MCF 10A (cell line): ENCODE measurements around the gene CLPSL2. TPM values are rescaled to one million over a fixed set of nuclear protein-coding genes. Genes with fewer than 3 reads are reported as not detected.

Experiments
- BruUV-seq: library from RNA; stranded (reverse); fragments of 400-500 nt; replicated peaks from 2 replicates; lab custom pipeline; 2021; lab: Mats Ljungman, UMichigan
- CTCF ChIA-PET: fragments of 300-600 bp; sonication (Branson Sonifier 250); formaldehyde crosslinking; extraction: SDS; loops from one replicate; lab custom pipeline; 2021; ENCODE audit warnings: antibody characterized with exemption, inconsistent platforms; lab: Yijun Ruan, JAX
- POLR2A ChIA-PET: fragments of 300-600, 350-650 bp; sonication (Branson Sonifier 250); formaldehyde crosslinking; extraction: SDS; loops from one replicate; lab custom pipeline; 2020; ENCODE audit warnings: antibody characterized with exemption, inconsistent platforms; lab: Yijun Ruan, JAX
- DNase-seq: peaks from one replicate; pipeline ENCODE4 v3.0.0-alpha.2; 2018; ENCODE audit not compliant: unreplicated experiment
- H3K27ac Mint-ChIP-seq: one replicate; pipeline ENCODE4 v1.8.0; 2022; ENCODE audit warnings: mild to moderate bottlenecking, low read depth, mixed read lengths; ENCODE audit not compliant: unreplicated experiment
- H3K27me3 Mint-ChIP-seq: one replicate; pipeline ENCODE4 v1.8.0; 2022; ENCODE audit warnings: mixed read lengths; ENCODE audit not compliant: insufficient read depth, unreplicated experiment
- H3K36me3 Mint-ChIP-seq: one replicate; pipeline ENCODE4 v1.8.0; 2022; ENCODE audit warnings: mild to moderate bottlenecking, moderate library complexity, mixed read lengths; ENCODE audit not compliant: insufficient read depth, unreplicated experiment
- H3K4me1 Mint-ChIP-seq: one replicate; pipeline ENCODE4 v1.8.0; 2022; ENCODE audit warnings: mixed read lengths; ENCODE audit not compliant: insufficient read depth, unreplicated experiment
- H3K4me3 Mint-ChIP-seq: one replicate; pipeline ENCODE4 v1.8.0; 2022; ENCODE audit warnings: mild to moderate bottlenecking, moderate library complexity, mixed read lengths; ENCODE audit not compliant: unreplicated experiment
- H3K9me3 Mint-ChIP-seq: one replicate; pipeline ENCODE4 v1.8.0; 2022; ENCODE audit warnings: mixed read lengths; ENCODE audit not compliant: unreplicated experiment
- CTCF ChIP-seq: fragments of 200-600 bp; IDR thresholded peaks from one replicate; pipeline ENCODE4 v1.8.0; 2022; ENCODE audit warnings: antibody characterized with exemption, mild to moderate bottlenecking; ENCODE audit not compliant: unreplicated experiment
- intact Hi-C: fragments of 100-400 bp; cut with micrococcal nuclease; formaldehyde crosslinking; loops from 2 replicates; pipeline ENCODE4 v1.14.1; 2022
- total RNA-seq: library from RNA; stranded (reverse); gene quantifications from 2 replicates; pipeline ENCODE4 v1.2.3, GENCODE V29; 2022

CLPSL2 gene
- total RNA-seq, 1 experiment from 2014 or later: not detected

GRCh38 chr6:35737413-35738211, 38.8 kb upstream of the CLPSL2 start:
- H3K4me3 Mint-ChIP-seq: no peak overlapping the region
- ChIA-PET POLR2A (interaction anchor here (0.7 to 17.8 kb wide), 12 partner anchors 8 to 268 kb away, joined by 3 to 1351 read pairs (median 11); partner anchors contain the start of gene FKBP5), CTCF (interaction anchor here (0.6 to 5.7 kb wide), 42 partner anchors 10 to 395 kb away, joined by 3 to 90 read pairs (median 5); partner anchors contain the start of gene PPARD)
- DNase-seq: peak; percentile 80
- no peaks in the 10 kb centered on the region for H3K9me3 Mint-ChIP-seq
- no peaks in the 10 kb centered on the region for H3K27me3 Mint-ChIP-seq
- peak; percentile 84 for TF ChIP-seq CTCF
- intact Hi-C loops: loop anchor here (1.0 to 10.0 kb wide), 6 partner anchors 153 to 439 kb away; partner anchors contain the start of gene RPL10A
- H3K4me1 Mint-ChIP-seq: peaks cover 34% of the 10 kb centered on the region
- BruUV-seq: no TSS peak
- no peak overlapping the region for H3K27ac Mint-ChIP-seq
- no peaks in the 10 kb centered on the region for H3K36me3 Mint-ChIP-seq

- H3K9me3 Mint-ChIP-seq: no peaks in the 10 kb centered on the region
- CTCF ChIA-PET: interaction anchor here (0.6 to 4.4 kb wide), 11 partner anchors 14 to 355 kb away, joined by 3 to 56 read pairs (median 4); no protein-coding TSS in a partner anchor
- H3K27me3 Mint-ChIP-seq: no peaks in the 10 kb centered on the region
- POLR2A ChIA-PET: interaction anchor here (0.7 to 1.3 kb wide), 3 partner anchors 82 to 173 kb away, joined by 3 to 4 read pairs (median 4); no protein-coding TSS in a partner anchor
- peaks cover 20% of the 10 kb centered on the region for H3K4me1 Mint-ChIP-seq
- no peak overlapping the region for H3K27ac Mint-ChIP-seq
- no peak for DNase-seq
- intact Hi-C loops: loop anchor here (5.0 to 10.0 kb wide), 2 partner anchors 173 to 215 kb away; no protein-coding TSS in a partner anchor
- H3K36me3 Mint-ChIP-seq: no peaks in the 10 kb centered on the region
- no peak for TF ChIP-seq CTCF
- BruUV-seq: no TSS peak
- no peak overlapping the region for H3K4me3 Mint-ChIP-seq
Observed at GRCh38 chr6:35739645-35740524, 36.5 kb upstream of the CLPSL2 start.

GRCh38 chr6:35742842-35743241, 33.6 kb upstream of the CLPSL2 start:
- ChIA-PET CTCF (interaction anchor here (0.6 to 1.9 kb wide), 3 partner anchors 158 to 221 kb away, joined by 3 to 5 read pairs (median 5); no protein-coding TSS in a partner anchor), POLR2A (interaction anchor here (0.7 kb wide), 1 partner anchor 175 kb away, joined by 3 read pairs; no protein-coding TSS in a partner anchor)
- no TSS peak for BruUV-seq
- Mint-ChIP-seq H3K9me3 (peaks cover 5% of the 10 kb centered on the region), H3K27me3 (no peaks in the 10 kb centered on the region), H3K4me3 (no peak overlapping the region), H3K4me1 (no peaks in the 10 kb centered on the region), H3K36me3 (no peaks in the 10 kb centered on the region), H3K27ac (no peak overlapping the region)
- intact Hi-C loops: no loop called here
- no peak for DNase-seq
- no peak for TF ChIP-seq CTCF
